GM18520 (cell line): Measurements from ENCODE around the gene GPATCH2L.
A peak's percentile ranks its signal among the peaks of the same experiment; 100 is the strongest.

Experiments used
- ATAC-seq: cut with Tn5 transposase; IDR thresholded peaks from one replicate; pipeline ENCODE4 v1.9.1; 2021; ENCODE audit not compliant: unreplicated experiment

The GPATCH2L gene

DNA sequence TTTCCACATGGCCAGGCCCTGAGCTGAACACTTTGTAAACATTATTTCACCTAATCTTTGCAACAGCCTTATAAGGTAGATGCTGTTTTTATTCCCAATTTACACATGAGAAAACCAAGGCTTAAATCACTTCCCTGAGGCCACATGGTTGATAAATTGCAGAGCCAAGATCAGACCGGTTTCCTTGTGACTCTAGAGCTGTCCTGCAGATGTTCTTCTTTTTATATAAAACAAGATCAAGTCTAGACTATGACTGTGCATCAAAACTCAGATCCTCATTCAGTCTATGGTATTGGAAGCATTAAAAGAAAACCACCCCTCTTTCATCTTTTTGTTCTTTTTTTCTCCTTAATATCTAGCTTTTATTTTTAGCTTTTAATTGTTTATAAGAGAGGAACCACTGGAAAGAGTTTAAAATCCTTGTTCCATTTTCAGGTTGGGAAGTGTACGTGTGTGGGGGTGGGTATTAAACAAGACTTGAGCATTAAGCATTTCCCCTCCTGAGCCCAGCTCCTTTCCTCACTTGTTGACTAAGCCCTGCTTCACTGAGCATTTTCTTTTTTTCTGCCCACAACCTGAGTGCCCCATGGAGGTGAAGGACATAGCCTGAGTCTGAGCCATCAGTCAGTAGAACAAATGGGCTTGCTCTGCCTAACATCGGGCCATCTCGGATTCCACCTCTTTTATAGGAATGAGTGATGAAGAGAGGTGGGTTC is 45.4 kb downstream of the GPATCH2L start:
- no peak for ATAC-seq

DNA sequence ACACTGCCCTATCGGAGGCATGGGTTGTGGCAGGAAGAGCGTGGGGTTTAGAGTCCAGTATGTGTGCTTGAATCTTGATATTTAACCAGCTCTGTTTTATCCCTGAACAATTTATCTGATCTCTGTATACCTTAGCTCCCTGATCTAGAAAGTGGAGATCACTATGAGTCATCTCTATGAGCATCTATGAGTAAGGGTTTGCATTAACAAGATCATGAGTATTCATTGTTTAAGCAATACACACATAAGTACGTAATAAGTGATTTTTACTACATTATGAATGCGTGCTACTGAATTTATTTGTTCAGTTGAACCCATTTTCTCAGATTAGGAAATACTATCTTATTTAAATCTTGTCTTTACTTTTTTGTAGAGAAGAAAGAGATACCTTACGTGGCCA is 49.4 kb downstream of the GPATCH2L start:
- no peak for ATAC-seq

DNA sequence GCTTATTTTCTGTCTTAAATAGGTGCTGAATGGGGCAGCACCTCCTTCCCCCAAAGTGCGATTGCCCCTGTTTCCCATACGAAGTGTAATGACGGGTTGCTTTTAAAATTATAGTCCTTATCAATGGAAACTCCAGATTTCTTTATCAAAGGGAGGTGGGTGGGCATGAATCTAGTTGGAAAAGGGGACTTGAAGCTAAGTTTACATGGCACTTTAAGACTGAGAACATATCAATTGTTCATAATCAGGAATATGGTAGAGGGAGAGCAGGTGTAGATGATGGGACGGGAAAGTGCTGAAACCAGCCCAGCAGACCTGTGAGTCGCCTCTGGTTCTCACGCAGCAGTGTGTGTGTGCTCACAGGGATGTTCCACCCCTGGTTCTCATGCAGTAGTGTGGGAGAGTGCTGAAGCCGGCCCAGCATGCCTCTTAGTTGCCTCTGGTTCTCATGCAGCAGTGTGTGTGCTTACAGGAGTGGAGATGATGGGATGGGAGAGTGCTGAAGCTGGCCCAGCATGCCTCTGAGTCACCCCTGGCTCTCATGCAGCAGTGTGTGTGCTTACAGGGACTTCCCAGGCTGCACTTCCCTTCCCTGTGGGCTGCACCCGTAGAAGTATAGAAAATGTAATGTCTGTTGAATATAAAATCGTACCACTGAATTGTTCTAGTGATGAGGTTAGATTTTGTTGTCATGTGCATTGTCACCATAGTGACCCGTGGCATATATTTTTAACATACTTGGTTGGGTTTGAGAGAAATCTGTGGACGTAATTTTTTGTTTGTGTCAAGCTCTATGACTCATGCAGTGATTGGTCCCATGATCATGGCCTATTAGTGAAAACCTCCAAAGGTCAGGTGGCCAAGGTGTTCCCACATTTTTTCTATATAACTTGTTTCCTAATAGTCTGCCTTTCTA is 51.6 kb downstream of the GPATCH2L start:
- ATAC-seq: peak; percentile 66

DNA sequence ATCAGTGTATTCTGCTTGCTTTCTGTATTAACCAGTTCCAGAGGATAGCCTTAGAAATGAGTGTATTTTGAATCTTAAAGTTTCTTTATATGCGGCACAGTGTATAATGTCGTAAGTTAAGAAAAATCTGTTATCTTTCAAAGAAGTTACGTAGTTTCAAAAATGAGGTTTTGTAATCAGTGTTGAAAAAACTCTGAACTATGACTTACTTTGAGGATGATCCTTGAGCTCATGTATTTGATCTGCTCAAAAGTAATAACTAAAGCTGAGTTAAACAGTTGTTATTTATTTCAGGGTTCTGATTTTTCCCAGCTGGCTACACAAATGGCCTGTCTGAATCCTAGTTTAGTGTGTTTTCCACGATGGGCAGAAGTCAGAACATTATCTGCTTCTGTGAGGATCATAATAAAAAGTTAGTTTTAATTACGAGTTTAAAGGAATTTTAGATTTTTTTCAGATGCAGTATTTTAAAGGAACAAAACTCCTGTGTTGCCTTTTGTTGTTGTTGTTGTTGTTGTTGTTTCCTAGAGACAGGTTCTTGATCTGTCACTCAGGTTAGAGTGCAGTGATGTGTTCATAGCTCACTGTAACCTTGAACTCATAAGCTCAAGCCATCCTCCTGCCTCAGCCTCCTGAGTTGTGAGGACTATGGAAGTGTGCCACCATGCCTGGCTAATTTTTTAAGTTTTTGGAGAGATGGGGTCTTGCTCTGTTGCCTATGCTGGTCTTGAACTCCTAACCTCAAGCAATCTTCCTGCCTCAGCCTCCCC is 52.9 kb downstream of the GPATCH2L start:
- ATAC-seq: no peak

DNA sequence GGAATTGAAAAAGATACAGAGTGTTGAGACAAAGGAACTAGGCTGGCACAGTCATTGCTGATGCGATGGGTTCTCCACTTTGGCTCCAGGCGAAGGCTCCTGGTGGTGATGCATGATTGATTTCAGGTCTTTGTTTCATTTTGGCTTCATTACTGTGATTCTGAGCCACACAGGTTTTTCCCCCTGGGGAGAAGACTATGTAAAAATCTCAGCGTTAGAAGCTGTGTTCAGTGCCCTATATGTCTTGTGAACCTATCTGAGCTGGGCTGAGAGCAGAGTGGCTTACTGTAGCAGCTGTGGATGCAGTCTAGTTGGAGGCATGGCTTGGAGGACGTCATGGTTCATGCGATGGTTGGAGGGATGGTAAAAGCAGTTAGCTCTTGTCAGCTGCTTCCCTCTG is 54.0 kb downstream of the GPATCH2L start:
- ATAC-seq: no peak

DNA sequence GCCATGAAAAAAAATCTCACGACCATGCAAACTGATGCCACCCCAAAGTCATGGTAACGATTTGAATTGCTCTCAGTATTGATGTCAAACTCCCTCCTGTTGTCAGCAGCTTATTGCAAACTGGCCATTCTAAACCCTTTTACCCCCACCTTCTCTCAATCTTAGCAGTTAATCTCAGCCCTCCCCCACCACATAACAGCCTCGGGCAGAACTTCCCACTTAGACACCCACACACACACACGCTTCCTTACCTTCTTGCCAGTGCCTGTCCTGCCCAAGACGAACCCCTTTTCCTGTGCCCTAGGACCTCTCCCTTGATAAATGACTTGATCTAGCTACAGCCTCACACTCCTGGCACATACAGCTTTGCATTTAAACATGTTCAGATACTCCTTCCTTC is 56.6 kb downstream of the GPATCH2L start:
- ATAC-seq: no peak

DNA sequence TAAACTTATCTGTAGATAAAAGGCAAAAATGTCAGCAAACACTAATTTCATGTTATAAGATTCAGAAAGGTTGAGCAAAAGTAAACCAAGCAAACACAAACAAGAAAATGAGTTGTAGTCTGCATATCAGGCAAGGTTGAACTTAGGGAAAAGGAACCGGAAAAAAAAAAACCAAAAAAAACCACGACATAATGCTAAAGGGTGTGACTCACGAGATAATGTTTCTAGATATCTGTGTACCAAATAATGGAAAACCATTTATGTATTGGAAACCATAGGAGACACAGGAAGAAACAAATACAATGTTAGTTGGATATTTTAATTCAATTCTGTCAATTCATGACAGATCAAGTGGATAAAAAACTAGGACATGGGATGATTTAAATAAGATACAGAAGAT is 60.5 kb downstream of the GPATCH2L start:
- no peak for ATAC-seq

DNA sequence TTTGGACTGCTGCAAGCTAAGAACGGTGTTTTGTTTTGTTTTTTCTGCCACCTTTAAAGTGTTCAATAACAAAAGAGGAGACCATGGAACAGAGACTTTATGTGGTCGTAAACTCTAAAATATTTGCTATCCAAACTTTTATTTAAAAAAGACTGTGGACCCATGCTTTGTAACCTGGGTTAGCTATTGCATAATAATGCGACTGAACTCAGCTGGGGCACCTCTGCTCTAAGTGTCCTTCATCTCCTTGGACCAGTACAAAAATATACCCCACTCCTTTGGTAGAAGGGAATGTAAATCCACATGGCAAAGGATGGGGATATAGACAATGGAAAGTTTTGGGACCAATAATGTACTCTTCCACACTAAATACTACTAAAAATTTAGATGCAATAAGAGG is 65.5 kb downstream of the GPATCH2L start:
- no peak for ATAC-seq

DNA sequence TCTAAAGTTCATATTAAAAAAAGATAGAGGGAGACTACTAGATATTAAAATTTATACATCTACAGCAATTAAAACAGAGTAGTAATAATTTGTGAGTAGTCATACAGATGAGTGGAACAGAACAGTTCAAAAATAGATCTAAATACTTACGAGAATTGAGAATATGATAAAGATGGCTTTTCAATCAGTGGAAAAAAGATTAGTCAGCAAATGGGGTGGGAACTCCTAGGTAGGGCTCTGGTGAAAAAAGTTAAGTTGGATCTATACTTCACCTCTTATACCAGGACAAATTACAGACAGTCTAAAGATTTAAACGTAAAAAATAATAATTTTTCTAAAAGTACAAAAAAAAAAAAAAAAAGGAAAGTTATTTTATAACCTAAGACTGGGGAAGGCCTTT is 66.9 kb downstream of the GPATCH2L start:
- ATAC-seq: no peak

DNA sequence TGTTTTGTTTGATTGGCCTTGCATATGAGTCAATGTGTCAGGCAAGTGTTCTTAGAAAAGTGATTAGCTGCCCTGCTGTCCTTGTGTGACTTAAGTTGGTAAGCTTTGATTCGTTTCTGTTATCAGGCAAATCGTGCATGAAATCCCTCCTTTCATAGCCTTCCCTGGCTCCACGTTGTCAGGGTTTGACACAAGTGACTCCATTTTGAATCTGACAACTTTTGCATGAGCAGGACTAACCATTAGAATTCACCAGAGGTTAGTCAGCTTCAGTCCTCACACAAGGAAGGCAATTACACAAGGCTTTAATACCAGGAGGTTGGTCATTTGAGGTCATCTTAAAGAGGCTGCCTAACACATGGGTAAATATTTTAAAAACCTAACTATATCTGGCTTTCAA is 68.2 kb downstream of the GPATCH2L start:
- ATAC-seq: no peak

DNA sequence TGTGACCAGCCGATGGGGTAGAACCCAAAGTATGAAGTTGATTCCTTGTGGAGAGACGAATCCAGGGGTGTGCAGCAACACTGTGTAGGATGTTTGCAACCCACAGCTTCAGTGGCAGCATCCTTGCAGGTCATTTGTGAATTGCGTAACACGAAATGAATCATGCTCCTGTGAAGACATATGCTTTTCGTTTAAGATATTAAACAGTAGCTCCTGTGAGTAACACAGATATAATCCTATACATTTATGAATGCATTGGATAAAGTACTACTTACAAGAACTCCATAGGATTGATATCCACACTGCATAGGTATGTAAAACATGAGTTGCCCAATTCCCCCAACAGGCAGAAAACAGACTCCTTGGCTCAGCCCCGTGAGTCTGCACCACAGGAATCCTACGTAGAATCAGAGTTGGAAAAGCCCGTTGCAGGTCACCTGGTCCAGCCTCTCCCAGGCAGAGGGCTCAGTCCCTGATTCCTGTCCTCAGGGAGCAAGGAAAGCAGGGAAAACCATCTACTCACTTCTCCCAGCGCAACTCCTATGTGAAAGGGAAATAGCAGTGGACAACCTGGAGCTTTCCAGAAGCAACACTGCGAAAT is 75.8 kb downstream of the GPATCH2L start:
- ATAC-seq: no peak

DNA sequence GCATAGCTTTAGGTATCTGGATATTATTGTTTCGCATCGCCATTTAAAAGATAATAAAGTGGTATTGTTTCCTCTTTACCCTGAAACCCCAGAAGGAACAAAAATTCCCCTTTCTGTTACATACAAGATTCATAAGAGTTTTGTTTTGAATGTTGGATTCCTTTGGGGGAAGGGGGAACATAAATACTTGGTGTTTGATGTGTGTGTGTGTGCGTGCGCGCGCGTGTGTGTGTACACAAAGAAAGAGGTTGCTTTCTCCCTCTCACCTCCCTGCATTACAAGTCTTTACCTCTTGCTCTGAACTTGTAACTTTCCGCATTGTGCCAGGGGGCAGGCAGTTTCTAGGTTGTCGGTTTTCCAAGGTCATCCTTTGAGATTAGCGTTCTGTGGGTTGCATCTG is 76.4 kb downstream of the GPATCH2L start:
- no peak for ATAC-seq

DNA sequence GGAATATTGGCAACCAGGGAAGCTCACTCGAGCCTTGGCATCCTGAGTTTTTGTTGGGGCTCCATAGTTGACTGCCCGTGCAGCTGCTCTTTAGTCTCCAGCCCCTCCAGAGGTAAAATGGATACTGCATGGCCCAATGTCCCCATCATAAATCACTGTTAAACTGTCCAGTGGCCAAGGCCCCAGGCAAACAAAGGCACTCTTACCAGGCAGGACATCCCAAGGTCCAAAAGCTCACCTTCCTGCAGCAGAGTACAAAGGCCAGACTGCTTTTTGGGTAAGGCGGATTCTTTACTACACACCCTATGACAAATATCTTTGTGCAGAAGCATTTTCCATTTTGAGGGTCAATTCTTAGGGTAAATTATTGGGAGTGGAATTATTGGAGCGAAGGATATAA is 81.1 kb downstream of the GPATCH2L start:
- no peak for ATAC-seq

DNA sequence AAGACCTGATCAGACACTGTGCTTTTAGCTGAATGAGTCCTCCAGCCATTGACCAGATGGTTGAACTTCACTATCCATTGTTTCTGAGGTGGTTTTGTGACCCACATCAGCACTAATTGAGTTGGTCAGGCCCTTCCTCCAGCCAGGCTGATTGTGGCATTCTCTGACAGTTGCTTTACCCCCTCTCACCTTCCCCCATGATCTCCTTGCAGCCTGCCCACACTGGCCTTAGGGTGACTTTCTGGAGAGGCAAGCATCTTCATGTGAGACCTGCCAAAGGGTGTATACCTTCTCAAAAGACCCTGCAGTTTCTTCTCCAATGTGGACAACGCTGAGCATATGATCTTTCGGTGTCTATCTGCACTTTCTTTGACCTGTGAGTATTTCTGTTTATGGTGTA is 83.9 kb downstream of the GPATCH2L start:
- ATAC-seq: no peak

DNA sequence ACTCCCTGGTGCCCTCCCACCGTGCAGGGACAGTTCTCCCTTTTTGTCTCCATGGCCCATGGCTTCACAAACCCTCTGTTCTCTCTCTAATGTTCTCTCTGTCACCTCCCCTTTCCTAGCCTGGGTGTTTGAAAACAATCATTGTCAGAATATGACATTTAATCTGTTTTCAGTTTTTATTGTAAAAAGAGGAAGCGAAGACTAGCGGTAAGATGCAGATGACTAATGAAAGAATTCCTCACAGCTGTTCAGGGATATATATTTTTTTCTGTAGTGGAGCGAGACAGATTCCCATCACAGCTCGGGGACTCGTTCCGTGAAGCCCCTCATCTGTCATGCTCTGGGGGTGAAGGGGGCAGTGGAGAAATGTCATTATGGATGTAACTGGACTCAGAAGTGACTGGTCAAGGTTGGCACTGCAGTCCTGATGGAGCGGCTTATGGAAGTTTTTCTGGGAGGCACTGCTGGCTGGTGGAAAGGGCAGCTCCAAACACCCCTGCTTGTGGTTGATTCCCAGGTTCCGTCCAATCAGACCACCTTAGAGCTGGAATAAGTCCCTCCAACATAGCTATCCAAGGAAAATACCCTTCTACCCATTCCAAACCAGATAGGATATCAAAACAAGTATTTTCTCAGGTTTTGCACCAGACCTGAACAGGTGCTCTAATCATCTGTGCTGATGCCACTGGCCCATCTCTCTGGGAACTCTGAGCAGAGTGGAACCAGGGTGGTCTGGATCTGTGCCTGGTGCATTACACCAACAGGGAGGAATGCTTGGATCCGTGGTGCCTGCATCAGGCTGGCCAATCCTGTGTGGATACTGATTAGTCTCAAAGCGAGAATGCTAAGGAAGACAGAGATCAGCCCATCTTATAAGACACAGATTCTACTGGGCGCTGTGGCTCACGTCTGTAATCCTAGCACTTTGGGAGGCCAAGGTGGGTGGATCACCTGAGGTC is 84.7 kb downstream of the GPATCH2L start:
- ATAC-seq: no peak

DNA sequence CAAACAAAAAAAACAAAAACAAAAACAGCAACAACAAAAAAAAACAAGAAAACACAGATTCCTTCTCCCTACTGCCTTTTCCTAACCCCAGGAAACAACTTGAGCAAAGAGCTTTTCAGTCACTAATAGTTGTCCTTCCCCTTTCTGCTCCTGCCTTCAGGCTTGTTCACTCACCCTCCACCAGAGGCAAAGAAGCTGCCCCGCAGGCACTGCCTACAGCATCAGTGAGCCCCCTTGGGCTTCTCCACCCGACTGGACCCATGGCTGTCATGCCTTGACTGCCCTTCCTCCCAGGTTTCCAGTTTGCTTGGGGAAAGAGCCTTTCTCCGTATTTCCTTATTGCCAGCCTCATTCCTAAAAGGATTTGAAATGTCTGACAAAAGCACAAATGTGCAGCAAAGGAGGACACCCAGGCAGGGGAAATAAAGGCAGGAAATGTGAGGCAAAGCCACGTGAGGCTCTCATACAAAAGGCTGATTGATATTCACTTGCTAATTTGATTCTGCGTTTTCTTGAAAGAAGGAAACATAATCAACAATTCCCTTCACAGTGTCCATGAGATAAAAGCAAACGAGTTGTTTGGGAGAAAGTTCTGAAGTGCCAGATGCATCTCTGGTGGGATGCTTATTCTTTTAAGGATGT is 85.7 kb downstream of the GPATCH2L start:
- ATAC-seq: no peak

DNA sequence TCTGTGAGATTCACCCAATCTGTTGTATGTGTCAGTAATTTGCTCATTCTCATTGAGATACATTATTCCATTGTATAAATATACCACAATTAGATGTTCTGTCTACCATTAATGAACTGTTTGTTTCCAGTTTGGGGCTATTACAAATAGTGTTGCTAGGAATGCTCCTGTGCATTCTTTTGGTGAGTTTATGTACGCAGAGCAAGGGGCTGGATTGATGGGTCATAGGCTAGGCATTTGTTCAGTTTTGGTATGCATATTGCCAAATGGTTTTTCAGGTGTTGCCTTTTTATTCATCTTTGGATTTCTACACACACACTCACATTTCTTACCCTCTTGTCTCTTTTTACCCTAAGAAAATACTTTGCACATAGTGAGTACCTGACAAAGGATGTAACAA is 93.4 kb downstream of the GPATCH2L start:
- no peak for ATAC-seq

DNA sequence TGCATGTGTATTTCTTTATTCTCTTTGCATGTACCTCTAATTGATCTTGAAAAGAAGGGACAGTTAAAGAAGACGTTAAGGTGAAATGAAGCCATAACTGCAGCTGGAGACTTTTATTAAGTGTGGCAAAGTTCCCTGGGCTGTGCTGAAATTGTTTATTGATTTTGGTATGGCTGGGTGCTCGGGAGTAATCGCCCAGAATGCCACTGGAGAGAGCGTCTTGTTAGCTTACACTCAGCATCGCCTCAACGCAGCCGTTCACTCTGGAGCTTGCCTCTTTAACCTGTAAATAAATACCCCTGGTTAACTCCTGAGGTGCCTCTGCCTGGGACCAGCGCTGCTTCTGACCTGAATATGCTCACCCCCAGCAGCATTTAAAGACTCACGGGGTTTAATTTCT is 98.6 kb downstream of the GPATCH2L start:
- ATAC-seq: no peak

DNA sequence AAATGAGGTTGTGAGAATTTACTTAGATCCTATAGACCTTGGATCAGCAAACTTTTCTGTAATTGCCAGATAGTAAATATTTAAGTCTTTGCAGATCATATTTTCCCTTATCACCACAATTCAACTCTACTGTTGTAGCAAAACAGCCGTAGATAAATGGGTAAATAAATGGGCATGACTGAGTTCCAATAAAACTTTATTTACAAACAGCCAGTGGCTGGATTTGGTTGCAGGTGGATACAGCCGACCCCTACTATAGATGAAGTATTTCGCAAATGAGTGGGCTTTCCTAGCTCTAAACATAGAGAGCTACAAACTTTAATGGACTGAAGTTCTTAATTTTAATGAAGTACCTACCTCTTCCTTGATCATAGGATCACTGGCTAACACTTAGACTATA is 100.7 kb downstream of the GPATCH2L start:
- ATAC-seq: no peak

DNA sequence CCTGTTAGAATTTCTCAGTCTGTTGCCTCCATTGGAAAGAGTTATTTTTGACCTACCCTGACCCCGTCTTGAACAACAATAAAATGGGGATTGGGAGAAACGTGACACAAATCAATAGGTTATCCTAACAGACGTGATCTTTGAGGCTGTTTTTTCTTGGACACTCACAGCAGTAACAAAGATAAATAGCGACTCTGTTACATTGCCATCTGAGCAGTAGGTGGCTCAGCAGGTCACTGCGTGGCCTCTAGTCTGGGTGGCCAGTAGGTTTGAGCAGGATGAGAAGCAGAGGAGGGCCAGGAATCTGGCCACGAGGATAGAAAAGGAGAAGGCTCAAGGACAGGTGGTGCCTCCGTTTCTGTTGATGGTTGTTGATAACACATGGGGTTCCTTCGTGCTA is 101.4 kb downstream of the GPATCH2L start:
- no peak for ATAC-seq
